Spleen (tissue), 11 donors: ENCODE measurements around the gene YPEL2. TPM values are rescaled to one million over a fixed set of nuclear protein-coding genes. Genes with fewer than 3 reads are reported as not detected.

Experiments
- DNase-seq: peaks from one replicate; pipeline ENCODE4 v3.0.0-alpha.2; 2020
- H3K27ac ChIP-seq, 8 donors: fragments of 200-600 bp; sonication (generic) in 7 of 8; 1 replicate in 4 of 8; 2 replicates in 4 of 8; pipeline versions ENCODE4 v1.5.0 to v1.8.0; 2016 to 2021; ENCODE audit warnings: inconsistent platforms in 4 of 8, mild to moderate bottlenecking in 4 of 8, moderate library complexity in 1 of 8
- H3K27me3 ChIP-seq, 7 donors: fragments of 200-600 bp; sonication (generic) in 6 of 7; replicated peaks in 1 of 7; 1 replicate in 4 of 7; 2 replicates in 3 of 7; pipeline versions ENCODE4 v1.5.0 to v1.8.0; 2016 to 2021; ENCODE audit warnings: inconsistent platforms in 3 of 7, mild to moderate bottlenecking in 1 of 7
- H3K36me3 ChIP-seq, 6 donors: fragments of 200-600 bp; sonication (generic) in 5 of 6; 1 replicate in 4 of 6; 2 replicates in 2 of 6; pipeline versions ENCODE4 v1.5.0 to v1.8.0; 2016 to 2021; ENCODE audit warnings: inconsistent platforms in 2 of 6
- H3K4me1 ChIP-seq, 6 donors: fragments of 200-600 bp; sonication (generic) in 5 of 6; 1 replicate in 3 of 6; 2 replicates in 3 of 6; pipeline versions ENCODE4 v1.5.0 to v1.8.0; 2016 to 2021; ENCODE audit warnings: inconsistent platforms in 3 of 6
- H3K4me3 ChIP-seq, 8 donors: fragments of 200-600 bp; sonication (generic) in 7 of 8; 1 replicate in 4 of 8; 2 replicates in 4 of 8; pipeline versions ENCODE4 v1.5.0 to v1.8.0; 2016 to 2021; ENCODE audit warnings: inconsistent platforms in 4 of 8, mild to moderate bottlenecking in 4 of 8, moderate library complexity in 2 of 8
- H3K9me3 ChIP-seq, 8 donors: fragments of 200-600 bp; sonication (generic) in 7 of 8; 1 replicate in 4 of 8; 2 replicates in 4 of 8; pipeline versions ENCODE4 v1.5.0 to v1.8.0; 2016 to 2021; ENCODE audit warnings: inconsistent platforms in 4 of 8
- POLR2A ChIP-seq, 3 donors: fragments of 450-650 bp; IDR thresholded peaks; one replicate each; pipeline ENCODE4 v1.5.1; 2017; ENCODE audit warnings: antibody characterized with exemption in 3 of 3, mild to moderate bottlenecking in 1 of 3
- POLR2AphosphoS5 ChIP-seq, 3 donors: sonication (generic); formaldehyde crosslinking; IDR thresholded peaks; one replicate each; pipeline ENCODE4 v1.5.1; 2017; ENCODE audit warnings: antibody characterized with exemption in 3 of 3
- WGBS, 5 donors: extraction: QIAGEN DNeasy Blood & Tissue Kit in 3 of 5; methylation state at CpG; one replicate each; pipeline versions ENCODE4 v1.1.5 to v1.1.7; 2013 to 2018; 5-methylcytosine and 5-hydroxymethylcytosine counted together
- intact Hi-C: fragments of 100-400 bp; cut with DNase I; formaldehyde crosslinking; loops from one replicate; pipeline ENCODE4 v1.15.0; 2023; ENCODE audit warnings: low total_unique reads
- polyA plus RNA-seq, 3 donors: library from polyadenylated mRNA; stranded (reverse); fragments of 200-250 nt; gene quantifications; one replicate each; pipeline ENCODE4 v1.2.1, GENCODE V29; 2013
- total RNA-seq, 7 donors: library from RNA; depleted of rRNA in 3 of 7; stranded (reverse); fragments of >200 nt in 3 of 7; fragmentation: NEBNext Ultra II Directional in 4 of 7; extraction: Animal tissue kit (Norgen Biotek cat#: 25700) in 4 of 7; gene quantifications; one replicate each; pipeline versions ENCODE4 v1.1.0 to v1.2.1, GENCODE V29; 2016 to 2021
- TF ChIP-seq, protein P1 (sequence below), 11 experiments: fragments of 200-600 bp in 7 of 11; fragments of 450-650 bp in 4 of 11; sonication (generic) in 4 of 11; IDR thresholded peaks in 8 of 11; conservative IDR thresholded peaks in 3 of 11; 1 replicate in 7 of 11; 2 replicates in 4 of 11; pipeline versions ENCODE4 v1.4.0 to v1.8.0; 2016 to 2021; ENCODE audit warnings: antibody characterized with exemption in 11 of 11, inconsistent platforms in 4 of 11, mild to moderate bottlenecking in 1 of 11
- donor health status: healthy with polysubstance abuse.
- donor health status: DM: no; HTN: no; CAD: no; lungs with moderate emphysema.
- donor health status: DM: no; HTN: no; CAD: no.
- donor health status: Bipolar disorder and iron deficiency.
- donor health status: healthy.
- donor health status: DM: no; HTN: no; CAD: no.
- donor health status: DM: yes; HTN: yes; CAD: no.

The YPEL2 gene
- total and polyA plus RNA-seq, 10 donors, result 6.7 to 45.6 (median 30.5) TPM

DNA sequence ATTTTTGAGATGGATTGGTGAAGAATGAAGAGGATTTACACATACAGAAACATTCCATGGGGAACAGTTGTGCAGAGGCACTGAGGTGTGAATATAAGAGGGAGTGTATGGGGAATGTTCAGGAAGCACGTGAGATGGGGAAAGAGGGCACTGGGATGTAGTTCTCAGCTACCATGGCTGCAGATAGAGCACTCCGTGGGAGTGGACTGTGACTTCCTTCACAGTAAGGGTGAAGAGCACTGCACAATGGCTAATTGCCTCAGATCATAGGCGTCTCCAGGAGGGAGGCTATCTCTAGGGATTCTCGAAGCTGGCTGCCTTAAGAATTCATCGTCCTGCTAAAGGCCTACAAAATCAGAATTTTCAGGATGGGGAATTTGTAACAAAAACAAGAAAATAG lies 7.0 kb downstream of the YPEL2 start:
- H3K9me3 ChIP-seq, result no peaks in the 10 kb centered on the region
- no peak overlapping the region for H3K27ac ChIP-seq
- no peaks in the 10 kb centered on the region for H3K36me3 ChIP-seq
- DNase-seq, result no peak
- H3K4me3 ChIP-seq, result no peak overlapping the region
- no peak for TF ChIP-seq POLR2AphosphoS5 (IDR thresholded peaks at IDR 0.05)
- no peak for TF ChIP-seq POLR2A (IDR thresholded peaks at IDR 0.05)
- TF ChIP-seq, protein P1, sequence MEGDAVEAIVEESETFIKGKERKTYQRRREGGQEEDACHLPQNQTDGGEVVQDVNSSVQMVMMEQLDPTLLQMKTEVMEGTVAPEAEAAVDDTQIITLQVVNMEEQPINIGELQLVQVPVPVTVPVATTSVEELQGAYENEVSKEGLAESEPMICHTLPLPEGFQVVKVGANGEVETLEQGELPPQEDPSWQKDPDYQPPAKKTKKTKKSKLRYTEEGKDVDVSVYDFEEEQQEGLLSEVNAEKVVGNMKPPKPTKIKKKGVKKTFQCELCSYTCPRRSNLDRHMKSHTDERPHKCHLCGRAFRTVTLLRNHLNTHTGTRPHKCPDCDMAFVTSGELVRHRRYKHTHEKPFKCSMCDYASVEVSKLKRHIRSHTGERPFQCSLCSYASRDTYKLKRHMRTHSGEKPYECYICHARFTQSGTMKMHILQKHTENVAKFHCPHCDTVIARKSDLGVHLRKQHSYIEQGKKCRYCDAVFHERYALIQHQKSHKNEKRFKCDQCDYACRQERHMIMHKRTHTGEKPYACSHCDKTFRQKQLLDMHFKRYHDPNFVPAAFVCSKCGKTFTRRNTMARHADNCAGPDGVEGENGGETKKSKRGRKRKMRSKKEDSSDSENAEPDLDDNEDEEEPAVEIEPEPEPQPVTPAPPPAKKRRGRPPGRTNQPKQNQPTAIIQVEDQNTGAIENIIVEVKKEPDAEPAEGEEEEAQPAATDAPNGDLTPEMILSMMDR (IDR thresholded peaks at IDR 0.05 in 8 of 11, conservative IDR thresholded peaks at IDR 0.05 in 3 of 11), result no peak
- H3K4me1 ChIP-seq, result peaks cover 6 to 98% (median 67%) of the 10 kb centered on the region in 6 donors
- intact Hi-C loops, result loop anchor here (10.0 kb wide), 1 partner anchor 46 kb away; no protein-coding TSS in a partner anchor
- no peaks in the 10 kb centered on the region for H3K27me3 ChIP-seq
- 74 to 80% (median 76%) methylated on average over 5 of the region's 5 CpGs for WGBS, 5 donors

DNA sequence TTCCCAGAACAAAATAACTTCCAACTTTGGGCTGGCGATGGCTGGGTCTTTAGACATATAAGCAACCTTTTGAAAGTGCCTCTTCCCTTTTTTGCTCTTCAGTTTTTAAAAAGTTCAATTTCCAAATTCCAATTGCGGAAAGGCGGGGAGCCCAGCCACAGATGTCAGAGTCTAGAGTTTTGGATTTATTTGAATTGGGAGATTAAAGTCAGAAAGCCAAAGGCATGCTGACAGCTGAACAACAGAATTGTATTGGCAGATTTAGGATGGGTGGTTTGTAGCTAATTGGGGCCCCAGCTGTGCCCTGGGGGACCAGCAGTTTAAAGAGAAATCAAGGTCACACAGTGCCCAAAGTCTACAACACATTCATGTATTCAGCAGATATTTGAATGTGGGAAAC lies 10.5 kb downstream of the YPEL2 start:
- intact Hi-C loops, result no loop called here
- Histone ChIP-seq H3K4me1 (peaks cover 10 to 98% (median 52%) of the 10 kb centered on the region in 6 donors), H3K9me3 (no peaks in the 10 kb centered on the region), H3K27ac (no peak overlapping the region), H3K27me3 (no peaks in the 10 kb centered on the region), H3K36me3 (no peaks in the 10 kb centered on the region), H3K4me3 (no peak overlapping the region)
- TF ChIP-seq, protein P1 (IDR thresholded peaks at IDR 0.05 in 8 of 11, conservative IDR thresholded peaks at IDR 0.05 in 3 of 11), result no peak
- no peak for DNase-seq
- WGBS, 5 donors, result 74 to 97% (median 83%) methylated on average over 3 of the region's 3 CpGs

DNA sequence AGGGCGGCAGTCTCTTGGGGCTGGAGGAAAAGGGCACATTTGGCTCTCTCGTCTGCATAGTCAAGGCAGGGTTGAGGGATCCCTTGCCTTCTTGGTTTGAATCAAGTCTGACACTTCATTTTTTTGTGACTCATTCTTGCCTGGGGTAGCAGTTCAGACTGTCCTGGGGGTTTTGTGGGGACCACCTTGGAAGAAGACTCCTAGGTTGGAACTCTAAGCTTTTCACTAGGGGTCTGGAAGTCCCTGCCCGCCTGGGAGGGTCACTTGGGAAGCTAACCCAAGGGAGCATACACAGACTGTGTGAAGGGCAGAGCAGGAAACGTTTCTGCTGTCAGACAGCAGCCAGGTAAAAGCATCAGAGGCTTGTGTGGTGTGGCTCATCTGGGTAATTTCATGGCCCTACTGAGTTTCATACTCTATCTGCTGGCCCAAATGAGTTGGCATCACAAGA lies 11.3 kb downstream of the YPEL2 start:
- H3K27ac ChIP-seq, result no peak overlapping the region
- no peaks in the 10 kb centered on the region for H3K36me3 ChIP-seq
- no peak overlapping the region for H3K4me3 ChIP-seq
- no peaks in the 10 kb centered on the region for H3K27me3 ChIP-seq
- WGBS, 5 donors, result 47 to 71% (median 59%) methylated on average over 4 of the region's 4 CpGs
- peak; percentile 47 for DNase-seq
- no peaks in the 10 kb centered on the region for H3K9me3 ChIP-seq
- H3K4me1 ChIP-seq, result peaks cover 10 to 100% (median 57%) of the 10 kb centered on the region in 6 donors
- intact Hi-C loops, result no loop called here
- TF ChIP-seq, protein P1 (IDR thresholded peaks at IDR 0.05 in 8 of 11, conservative IDR thresholded peaks at IDR 0.05 in 3 of 11), result no peak
- no peak for TF ChIP-seq POLR2AphosphoS5 (IDR thresholded peaks at IDR 0.05)
- TF ChIP-seq POLR2A (IDR thresholded peaks at IDR 0.05), result no peak

DNA sequence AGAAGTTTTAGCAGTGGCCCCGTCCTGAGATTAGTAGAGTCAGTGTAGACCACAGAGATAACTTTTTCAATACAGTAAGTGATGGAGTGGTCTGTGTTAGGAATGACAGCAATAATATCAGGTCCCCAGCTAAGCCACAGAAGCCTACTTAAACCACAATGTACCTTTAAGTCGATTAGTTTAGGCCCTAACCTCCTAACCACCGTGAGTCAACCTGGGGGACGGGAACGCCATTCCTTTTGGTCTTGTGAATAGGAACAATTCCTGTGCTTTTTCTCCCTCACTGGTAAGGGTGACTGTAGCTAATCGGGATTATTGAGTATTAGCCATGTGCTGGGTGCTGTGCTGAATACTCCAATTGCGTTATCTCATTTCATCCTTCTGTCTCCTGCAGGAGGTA lies 14.0 kb downstream of the YPEL2 start:
- H3K36me3 ChIP-seq, result no peaks in the 10 kb centered on the region
- H3K27me3 ChIP-seq, result no peaks in the 10 kb centered on the region
- TF ChIP-seq POLR2AphosphoS5 (IDR thresholded peaks at IDR 0.05) (no peak), POLR2A (IDR thresholded peaks at IDR 0.05) (no peak)
- TF ChIP-seq, protein P1 (IDR thresholded peaks at IDR 0.05 in 8 of 11, conservative IDR thresholded peaks at IDR 0.05 in 3 of 11), result no peak
- H3K9me3 ChIP-seq, result no peaks in the 10 kb centered on the region
- peaks cover 19 to 100% (median 64%) of the 10 kb centered on the region in 6 donors for H3K4me1 ChIP-seq
- DNase-seq, result no peak
- H3K4me3 ChIP-seq, result no peak overlapping the region
- intact Hi-C loops, result no loop called here
- H3K27ac ChIP-seq, result no peak overlapping the region
- 90 to 94% (median 92%) methylated on average over 7 of the region's 7 CpGs for WGBS, 5 donors
